GM18507 (cell line): Measurements from ENCODE around the gene TCEAL4.

ENCODE experiments used
- DNase-seq: peaks from one replicate; pipeline ENCODE4 v3.0.0; 2011; ENCODE audit warnings: low read depth; ENCODE audit not compliant: insufficient read length; ENCODE audit errors: extremely low spot score
- FAIRE-seq: peaks from 2 replicates; lab custom pipeline; 2011; peaks lifted over from hg19 to GRCh38; lab: Jason Lieb, UNC

The TCEAL4 gene

GRCh38 chrX:103635436-103635835 is 50.1 kb downstream of the TCEAL4 start:
- DNase-seq (no peak), FAIRE-seq (no peak)
